SHP77 (cell line): ENCODE data around the gene GTSE1.

Source experiments
- DNase-seq, 2 experiments: peaks; one replicate each; lab custom pipeline; 2025; lab: John Stamatoyannopoulos, UW

Gene GTSE1

DNA sequence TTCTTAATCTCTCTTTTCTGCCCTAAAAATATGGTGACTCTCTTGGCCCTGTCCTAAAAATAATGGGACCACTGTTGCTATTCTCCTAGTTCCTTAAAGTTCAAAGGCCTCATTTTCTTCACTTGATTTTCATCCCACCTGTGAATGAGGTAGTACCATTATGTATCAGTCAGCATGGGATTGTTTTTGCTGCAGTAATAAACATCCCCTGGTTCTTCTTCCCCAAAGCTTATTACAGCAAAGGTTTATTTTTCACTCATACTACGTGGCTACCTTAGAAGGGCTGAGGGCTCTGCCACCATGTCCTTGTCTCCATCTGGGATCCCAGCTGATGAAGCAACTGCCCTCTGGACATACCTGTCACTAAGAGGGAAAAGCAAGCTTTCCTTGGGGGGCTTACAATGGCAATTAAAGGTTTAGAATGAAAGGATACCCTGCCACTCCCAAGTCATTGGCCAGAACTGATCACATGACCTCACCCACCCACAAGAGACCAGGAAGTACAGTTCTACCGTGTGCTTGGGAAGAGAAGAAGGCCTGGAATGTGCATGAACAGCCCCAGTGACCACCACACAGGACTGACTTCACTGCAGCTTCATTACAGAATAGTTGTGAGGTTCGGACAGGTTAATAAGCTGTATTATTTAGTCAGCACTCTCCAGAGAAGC, 21.1 kb upstream of the GTSE1 start:
- no peak for DNase-seq

DNA sequence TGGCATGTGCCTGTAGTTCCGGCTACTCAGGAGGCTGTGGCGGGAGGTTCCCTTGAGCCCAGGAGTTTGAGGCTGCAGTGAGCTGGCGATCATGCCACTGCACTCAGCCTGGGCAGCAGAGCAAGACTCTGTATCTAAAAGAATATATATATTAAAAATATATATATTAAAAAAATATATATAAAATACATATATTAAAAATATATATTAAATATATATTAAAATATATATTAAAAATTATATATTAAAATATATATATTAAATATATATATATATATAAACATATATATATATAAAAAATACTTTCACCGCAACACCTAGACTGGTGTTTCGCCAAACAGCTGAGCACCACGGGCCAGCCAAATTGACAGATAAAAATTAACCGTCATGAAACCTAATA, 20.1 kb upstream of the GTSE1 start:
- DNase-seq = no peak

DNA sequence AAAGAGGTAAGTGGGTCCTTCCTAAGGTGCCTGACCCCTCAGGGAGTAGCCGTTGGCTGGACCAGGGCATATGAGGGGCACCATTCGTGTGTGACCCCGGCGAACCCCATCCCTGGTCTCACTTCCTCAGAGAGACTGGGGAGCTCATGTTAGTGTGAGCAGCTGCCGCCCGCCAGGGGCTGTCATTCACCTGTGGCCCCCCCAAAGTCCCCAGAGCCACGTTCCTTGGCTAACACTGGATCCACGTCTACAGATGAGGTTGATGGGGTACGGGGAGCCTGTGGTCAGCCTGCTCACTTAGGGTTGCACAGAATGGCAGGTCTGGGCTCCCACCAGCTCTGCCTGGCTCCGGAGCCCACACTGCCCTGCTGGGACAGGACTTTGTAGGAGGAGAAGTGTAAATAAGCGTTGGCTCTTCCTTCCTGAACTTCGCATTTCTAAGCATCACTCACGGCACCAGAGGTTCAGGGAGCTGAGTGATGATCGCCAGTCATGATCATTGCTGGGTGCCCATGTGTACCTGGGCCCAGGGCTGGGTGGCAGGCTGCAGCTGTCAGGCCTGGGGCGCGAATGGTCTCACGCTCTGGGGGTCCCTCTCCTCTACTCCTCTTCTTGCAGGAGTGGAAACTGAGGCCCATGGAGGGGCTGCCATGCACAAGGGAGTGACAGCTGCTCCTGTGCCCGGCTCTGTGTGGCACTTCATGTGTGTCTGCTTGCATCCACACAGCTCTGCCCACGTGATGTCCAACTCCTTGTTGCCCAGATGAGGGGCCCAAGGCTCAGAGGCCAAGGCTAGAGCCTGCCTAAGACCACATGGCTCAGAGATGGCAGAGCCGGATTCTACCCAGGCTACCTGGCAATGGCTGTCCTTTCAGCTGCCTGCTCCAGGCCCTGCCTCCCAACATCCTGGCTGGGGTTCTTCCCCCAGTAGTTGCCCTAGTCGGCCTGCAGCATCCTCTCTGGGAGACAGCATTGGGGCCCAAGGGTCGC, 17.7 kb upstream of the GTSE1 start:
- DNase-seq = no peak

DNA sequence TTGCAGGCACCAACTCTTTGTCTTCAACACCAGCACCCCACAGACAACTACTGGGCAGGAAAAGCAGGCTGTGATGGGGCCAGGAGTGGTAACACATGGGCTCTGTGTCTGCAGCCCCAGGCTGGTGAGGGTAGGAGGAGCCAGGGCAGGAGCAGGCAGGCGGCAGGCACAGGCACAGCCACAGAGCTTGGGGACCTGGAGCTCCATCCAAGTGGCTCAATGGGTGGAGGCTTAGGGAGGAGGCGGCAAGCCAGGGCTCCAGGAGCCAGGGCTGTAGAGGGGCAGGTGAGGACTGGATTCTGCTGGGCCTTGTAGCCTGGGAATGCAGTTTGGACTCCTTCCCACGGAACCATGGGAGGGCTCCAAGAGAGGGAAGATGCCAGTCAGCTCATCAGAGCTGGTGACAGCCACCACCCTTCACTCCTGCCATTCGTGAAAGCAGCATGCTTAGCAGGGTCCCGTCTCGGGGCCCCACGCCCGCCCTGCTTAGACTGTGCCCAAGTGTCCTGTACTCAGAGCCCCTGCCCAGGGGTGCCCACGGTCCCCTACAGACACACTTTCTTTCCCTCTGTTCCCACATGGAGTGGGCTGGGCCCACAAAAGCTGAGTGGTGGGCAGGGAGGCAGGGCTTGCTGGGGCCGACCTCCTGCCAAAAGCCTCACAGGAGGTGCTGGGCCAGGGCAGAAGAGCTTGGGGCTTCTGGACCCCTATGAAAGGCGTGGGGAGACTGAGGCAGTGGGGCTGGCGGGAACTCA, 16.4 kb upstream of the GTSE1 start:
- DNase-seq = no peak

DNA sequence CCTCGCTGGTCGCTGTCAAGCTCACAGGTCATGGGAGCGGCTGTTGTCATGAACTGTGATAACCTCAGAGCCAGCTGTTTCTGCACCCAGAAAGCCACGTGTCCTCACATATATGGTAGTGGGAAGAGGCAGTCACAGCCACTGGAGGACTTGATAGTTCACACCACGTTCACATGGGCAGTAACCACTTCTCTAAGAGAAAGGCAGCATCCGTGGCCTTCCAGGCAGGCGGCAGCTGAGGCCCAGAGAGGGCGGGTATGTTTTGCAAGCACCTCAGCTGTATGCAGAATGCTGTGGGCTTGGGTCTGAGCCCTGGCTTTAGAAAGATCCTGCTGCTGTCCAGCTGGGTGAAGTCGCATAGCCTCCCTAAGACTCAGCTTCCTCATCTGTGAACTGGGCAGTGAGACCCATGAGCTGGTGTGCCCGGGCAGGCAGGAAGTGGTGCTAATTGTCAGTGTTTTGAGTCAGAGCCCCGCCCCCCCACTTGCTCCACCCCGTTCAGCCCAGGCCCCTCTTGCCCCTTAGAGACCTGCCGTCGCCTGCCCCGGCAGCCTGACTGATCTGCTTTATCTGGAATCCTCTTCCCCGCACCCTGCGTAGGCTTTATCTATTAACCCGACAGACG, 15.6 kb upstream of the GTSE1 start:
- no peak for DNase-seq

DNA sequence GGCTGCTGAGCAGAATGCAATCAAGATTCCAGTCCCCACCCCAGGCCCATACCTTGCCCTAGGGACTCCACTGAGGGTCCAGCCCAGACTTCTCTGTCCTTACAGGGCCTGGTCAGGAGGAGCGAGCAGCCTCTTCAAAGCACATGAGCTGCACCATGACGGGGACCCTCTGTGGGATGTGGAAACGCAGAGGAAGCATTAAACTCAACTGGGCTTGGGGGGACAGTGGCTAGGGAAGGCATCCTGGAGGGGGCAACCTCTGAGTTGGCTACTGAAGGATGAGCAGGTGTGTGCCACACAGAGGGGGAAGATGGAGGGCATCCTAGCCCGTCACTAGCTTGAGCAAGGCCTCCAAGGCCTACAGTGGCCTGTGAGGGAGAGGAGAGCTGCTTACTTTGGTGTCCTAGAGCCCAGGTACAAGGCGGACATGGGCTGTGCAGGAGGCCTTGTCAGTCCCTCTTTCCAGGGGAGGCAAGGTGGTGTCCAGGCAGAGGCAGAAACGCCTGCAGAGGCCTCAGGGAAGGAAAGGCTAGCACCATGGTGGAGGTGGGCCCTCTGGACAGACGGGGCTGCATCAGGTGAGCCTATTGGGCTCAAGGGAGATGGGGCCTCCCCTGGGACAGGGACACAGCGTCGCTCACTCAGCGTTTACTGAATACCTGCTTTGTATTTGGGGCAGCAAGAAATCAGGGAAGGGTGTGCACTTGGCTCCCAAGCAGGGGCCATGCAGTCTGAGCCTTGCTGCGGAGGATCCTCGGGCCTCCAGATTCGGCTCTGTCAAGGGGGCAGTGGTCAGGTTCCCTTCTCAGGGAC, 14.6 kb upstream of the GTSE1 start:
- no peak for DNase-seq

DNA sequence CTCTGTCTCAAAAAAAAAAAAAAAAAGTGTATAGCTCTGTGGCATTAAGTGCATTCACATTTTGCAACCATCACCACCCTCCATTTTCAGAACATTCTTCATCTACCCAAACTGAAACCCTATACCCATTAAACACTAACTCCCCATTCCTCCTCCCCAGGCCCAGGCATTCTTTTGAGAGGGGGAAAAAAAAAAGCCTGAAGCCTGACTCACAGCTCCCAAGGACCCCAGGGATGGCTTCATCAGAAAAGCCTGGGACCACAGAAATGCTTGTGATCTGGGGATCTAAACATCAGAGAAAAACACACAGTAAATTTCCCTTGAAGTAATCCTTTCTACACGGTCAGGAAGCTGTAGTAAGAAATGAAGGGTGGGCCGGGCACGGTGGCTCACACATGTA, 10.7 kb upstream of the GTSE1 start:
- DNase-seq = no peak

DNA sequence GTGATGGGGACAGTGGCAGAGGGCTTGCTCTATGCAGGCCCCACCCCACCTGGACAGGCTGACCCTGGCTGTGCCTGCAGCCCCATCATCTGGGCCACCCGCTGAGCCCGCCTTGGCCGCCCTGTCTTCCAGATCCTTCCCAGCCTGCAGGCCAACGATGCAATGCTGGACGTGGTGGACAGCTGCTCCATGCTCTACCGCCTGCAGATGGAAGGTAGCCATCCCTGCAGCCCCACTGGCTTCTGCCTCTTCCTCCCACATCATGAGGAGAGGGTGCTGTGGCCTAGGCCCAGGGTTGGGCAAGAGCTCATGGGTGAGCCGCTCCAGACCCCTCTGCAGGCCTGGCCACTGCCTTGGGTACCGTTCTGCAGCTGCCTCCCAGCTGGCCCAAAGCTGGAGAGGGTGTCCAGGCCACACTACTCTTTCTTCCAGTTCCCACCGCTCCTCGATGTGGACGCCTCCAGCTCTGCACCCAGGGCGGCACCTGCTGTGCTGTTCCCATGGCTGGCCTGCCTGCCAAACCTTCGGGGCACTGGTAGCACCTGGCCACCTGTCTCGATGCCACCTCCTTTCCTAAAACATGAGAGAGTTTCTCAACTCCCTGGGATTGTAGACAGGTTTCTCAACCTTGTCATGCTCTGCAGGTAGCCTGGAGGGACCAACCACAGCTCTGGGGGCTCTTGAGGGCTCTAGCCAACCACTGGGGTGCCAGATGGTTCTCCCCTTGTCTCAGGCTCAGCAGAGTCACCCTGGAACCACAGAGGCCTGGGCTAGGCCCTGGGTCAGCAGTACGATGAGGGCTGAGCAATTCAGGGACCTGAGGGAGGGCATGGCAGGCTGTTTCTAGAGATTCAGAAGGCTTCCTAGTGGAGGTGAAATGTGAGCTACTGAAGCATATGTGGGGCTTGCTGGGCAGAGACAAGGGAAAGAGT, 9.5 kb upstream of the GTSE1 start:
- DNase-seq = no peak

DNA sequence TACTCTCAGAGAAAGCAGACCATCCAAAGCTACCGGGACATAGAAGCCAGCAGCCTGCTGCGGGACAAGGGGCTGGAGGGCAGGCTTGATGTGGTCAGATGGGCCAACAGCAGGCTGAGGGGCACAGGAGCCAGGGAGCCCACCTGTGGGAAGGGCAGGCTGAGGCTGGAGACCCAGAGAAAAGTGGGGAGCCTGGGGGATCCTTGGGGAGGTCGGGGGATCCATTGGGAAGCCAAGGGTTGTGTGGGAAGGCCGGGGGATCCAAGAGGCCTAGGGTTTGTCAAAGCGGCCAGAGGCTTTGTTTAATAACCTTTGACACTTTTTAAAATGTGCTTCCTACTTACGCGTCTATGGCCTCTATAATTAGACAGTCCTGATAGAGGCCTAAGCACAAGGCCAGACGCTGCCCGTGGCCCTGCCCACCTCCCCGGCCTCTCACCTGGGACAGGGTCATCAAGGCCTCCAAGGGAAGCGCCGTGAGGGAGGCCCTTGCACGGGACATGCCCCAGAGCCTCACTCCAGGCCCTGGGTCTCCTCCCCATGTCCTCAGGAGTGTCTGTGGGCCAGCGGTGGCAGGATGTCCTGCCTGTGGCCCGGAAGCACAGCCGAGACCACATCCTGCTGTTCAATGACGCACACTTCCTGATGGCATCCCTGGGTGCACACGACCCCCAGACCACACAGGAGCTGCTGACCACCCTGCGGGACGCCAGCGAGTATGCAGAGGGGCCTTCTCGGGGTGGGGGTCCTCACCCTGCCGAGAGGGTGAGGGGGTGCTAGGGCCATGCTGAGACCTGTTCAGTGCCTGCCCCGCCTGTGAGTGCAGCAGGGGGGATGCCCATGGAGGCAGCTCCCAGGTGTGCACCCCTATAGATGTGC, 8.6 kb upstream of the GTSE1 start:
- DNase-seq = no peak

DNA sequence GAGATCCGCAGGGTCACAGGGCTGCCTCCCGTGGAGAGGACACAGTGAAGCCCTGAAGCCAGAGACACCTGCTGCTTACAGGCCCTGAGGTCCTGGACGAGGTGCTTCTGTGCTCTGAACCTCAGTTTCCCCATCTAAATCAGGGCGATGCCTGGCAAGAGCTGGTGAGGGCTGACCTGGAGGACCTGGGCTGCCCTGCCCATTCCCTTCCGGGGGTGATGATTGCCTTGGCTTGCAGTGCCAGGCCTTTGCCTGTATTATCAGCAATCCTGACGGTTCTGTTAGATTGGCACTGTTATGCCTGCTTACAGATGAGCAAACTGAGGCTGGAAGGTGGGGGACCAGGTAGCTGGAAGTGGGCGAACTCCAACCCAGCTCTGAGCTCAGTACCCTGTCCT, 7.8 kb upstream of the GTSE1 start:
- DNase-seq = no peak

DNA sequence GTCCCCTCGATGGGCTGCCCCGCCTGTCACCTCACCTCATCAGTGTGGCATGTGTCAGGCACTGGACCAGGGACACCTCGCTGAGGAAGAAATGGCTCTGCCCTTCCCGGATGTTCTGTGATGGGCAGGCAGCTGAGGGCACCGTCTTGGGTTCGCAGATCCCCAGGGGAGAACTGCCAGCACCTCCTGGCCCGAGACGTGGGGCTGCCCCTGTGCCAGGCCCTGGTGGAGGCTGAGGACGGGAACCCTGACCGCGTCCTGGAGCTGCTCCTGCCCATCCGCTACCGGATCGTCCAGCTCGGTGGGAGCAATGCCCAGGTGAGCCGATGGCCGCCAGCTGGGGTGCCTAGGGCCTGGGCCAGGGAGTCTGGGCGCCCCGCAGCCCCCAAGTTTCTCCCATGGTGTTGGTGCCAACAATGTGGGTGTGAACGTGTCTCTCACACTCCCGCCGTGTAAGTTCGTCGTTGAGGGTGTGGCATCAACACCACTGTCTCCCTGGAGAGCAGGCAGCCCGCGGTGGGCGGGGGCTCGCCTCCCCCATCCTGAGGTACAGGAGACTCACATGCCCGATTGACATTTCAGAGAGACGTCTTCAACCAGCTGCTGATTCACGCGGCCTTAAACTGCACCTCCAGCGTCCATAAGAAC, 7.3 kb upstream of the GTSE1 start:
- no peak for DNase-seq

DNA sequence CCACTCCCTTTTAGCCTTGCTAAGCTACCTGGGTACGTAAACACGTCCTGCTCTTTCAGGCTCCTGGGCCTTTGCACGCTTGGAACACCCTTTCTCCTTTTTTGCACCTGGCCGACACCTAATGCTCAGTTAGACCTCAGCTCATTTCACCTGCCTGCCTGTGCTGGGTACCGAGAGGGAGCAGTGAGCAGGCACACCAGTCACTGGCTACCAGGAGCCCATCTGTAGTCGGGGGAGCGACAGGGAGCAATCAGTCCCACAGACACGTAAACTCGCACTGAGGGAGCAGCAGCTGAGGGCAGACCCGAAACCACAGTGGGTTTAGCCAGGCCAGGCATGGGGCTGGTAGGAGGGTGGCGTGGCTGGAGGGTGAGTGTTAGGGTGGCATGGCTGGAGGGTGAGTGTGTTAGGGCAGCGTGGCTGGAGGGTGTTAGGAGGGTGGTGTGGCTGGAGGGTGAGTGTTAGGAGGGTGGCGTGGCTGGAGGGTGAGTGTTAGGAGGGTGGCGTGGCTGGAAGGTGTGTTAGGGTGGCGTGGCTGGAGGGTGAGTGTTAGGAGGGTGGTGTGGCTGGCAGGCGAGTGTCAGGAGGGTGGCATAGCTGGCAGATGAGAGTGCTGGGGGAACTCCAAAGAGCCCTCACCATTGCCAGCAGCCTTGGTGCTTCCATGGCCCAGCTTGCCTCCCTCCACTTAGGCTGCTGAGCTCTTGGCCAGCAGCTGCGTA, 6.4 kb upstream of the GTSE1 start:
- no peak for DNase-seq

DNA sequence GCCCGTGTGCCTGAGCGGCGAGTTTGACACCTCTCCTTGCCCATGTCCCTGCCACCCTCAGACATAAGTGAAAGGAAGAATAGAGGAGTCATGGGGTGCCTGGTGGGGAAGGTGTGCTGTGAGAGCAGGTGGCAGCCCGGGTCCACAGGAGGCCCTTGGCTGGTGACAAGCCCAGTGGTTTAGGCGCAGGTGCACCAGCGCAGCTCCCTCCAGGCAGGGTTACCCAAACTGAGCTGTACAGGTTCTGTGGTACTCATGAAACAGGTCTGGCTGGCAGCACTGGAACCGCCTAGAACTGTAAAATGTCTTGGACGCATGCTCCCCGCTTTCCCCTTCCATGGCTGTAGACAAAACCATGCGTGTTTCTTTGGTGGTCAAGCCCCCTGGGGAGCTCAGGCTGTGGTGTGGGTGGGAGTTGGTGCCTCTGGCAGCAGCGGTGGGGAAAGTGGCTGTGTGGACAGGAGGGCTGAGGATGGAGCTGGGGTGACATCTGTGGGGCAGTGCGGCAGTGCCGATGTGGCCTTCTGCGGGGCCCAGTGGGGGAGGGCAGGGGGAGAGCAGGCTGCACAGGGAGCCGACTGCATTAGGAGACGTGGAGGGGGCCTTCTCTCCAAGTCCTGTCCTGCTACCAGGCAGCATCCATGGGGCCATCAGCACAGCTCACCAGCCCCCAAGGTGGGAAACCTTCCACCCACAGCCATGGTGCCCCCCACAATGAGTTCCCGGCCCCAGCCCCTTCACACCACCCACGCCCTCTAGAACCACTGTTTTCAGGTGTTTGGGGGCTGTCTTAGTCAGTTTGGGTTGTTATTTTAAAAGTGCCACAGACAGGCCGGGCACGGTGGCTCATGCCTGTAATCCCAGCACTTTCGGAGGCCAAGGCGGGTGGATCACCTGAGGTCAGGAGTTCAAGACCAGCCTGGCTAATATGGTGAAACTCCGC, 5.6 kb upstream of the GTSE1 start:
- no peak for DNase-seq

DNA sequence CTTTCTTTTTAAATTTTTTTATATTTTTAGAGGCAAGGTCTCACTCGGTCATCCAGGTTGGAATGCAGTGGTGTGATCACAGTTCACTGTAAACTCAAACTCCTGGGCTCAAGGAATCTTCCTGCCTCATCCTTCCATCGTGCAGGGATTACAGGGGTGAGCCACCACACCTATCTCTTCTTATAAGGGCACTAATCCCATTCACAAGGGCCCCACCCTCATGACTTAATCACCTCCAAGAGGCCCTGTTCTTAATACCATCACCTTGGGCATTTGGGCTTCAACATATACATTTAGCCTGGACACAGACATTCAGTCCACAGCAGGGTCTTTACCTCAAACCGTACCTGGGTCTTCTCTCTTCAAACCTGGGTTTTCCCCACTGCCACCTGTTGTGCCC, 4.5 kb upstream of the GTSE1 start:
- no peak for DNase-seq

DNA sequence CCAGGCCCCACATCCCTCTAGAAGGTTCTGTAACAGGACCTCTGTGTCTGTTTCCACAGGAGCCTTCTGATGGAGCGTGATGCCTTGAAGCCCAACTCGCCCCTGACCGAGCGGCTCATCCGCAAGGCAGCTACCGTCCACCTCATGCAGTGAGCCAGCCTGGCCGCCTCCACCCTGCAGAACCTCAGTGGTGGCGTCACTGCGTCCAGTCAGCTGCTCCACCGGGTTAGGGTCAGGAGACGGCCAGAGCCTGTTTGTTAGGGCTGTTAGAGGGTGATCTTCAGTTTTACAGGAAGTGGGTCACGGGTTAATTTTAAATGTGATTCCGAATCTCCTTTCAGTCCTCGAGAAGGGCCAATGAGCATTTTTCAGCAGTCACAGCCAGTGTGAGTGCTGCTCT, 3.9 kb upstream of the GTSE1 start:
- DNase-seq = no peak

DNA sequence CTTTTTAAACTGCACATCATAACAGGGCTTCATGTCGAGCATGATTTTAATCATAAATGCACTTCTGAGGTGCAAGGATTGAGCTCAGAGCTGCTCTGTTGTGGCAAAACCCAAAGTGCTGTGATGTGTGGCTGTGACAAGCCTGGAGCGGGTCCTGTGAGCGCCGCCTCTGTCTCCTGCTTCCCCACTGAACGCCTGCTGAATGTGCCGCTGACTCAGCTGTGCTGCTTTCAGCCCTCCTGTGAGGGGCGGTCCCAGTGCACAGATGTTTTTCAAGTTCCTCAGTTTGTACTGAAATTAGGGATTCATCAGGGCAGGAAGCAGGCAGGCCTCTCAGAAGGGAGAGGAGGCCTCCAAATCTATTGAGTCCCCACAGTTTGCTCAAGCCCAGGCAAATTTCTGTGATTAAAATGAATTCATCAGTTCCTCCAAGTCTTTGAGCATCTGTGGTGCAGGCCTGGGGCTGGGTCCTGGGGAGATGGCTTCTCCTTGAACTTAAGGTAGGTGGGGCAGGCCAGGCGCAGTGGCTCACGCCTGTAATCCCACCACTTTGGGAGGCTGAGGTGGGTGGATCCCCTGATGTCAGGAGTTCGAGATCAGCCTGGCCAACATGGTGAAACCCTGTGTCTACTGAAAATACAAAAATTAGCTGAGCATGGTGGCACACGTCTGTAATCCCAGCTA, 3.0 kb upstream of the GTSE1 start:
- DNase-seq = no peak
